Small intestine (tissue), 7 donors: ENCODE measurements around the gene MAST1. TPM values are rescaled to one million over a fixed set of nuclear protein-coding genes. Genes with fewer than 3 reads are reported as not detected.
A peak's percentile ranks its signal among the peaks of the same experiment; 100 is the strongest.

ENCODE experiments used
- DNase-seq, 2 donors: peaks; one replicate each; pipeline versions ENCODE4 v3.0.0 to v3.0.0-alpha.2; 2013
- FAIRE-seq: peaks from 2 replicates; lab custom pipeline; 2012; peaks lifted over from hg19 to GRCh38; lab: Jason Lieb, UNC
- H3K27ac ChIP-seq, 3 donors: one replicate each; pipeline ENCODE4 v1.5.1; 2013; ENCODE audit warnings: low read length in 2 of 3, mild to moderate bottlenecking in 2 of 3, control low read depth in 1 of 3, inconsistent platforms in 1 of 3, low read depth in 1 of 3, moderate library complexity in 1 of 3
- H3K27me3 ChIP-seq, 3 donors: one replicate each; pipeline ENCODE4 v1.6.1; 2013; ENCODE audit warnings: low read length in 3 of 3, inconsistent platforms in 1 of 3; ENCODE audit not compliant: control insufficient read depth in 3 of 3, insufficient read depth in 3 of 3
- H3K36me3 ChIP-seq, 3 donors: one replicate each; pipeline ENCODE4 v1.6.1; 2013; ENCODE audit warnings: low read length in 3 of 3, inconsistent platforms in 1 of 3, low read depth in 1 of 3, mild to moderate bottlenecking in 1 of 3, moderate library complexity in 1 of 3; ENCODE audit not compliant: control insufficient read depth in 3 of 3, insufficient read depth in 2 of 3
- H3K4me1 ChIP-seq, 3 donors: one replicate each; pipeline ENCODE4 v1.6.1; 2013; ENCODE audit warnings: low read length in 2 of 3, inconsistent platforms in 1 of 3, low read depth in 1 of 3, mild to moderate bottlenecking in 1 of 3, moderate library complexity in 1 of 3; ENCODE audit not compliant: control insufficient read depth in 3 of 3, insufficient read depth in 2 of 3
- H3K4me3 ChIP-seq, 3 donors: one replicate each; pipeline ENCODE4 v1.5.1; 2013; ENCODE audit warnings: low read length in 3 of 3, control low read depth in 1 of 3, inconsistent platforms in 1 of 3, low read depth in 1 of 3, mild to moderate bottlenecking in 1 of 3, moderate library complexity in 1 of 3
- H3K9me3 ChIP-seq, 2 donors: one replicate each; pipeline ENCODE4 v1.6.1; 2013; ENCODE audit warnings: low read depth in 1 of 2, low read length in 1 of 2; ENCODE audit not compliant: control insufficient read depth in 2 of 2, insufficient read depth in 1 of 2
- WGBS, 3 donors: extraction: QIAGEN DNeasy Blood & Tissue Kit; methylation state at CpG; one replicate each; pipeline ENCODE4 v1.1.7; 2013; 5-methylcytosine and 5-hydroxymethylcytosine counted together
- polyA plus RNA-seq, 4 donors: library from polyadenylated mRNA; stranded (reverse) in 3 of 4; unstranded in 1 of 4; fragments of 200-250 nt in 3 of 4; fragments of 120-200 nt in 1 of 4; gene quantifications; one replicate each; pipeline versions ENCODE4 v1.2.1 to v1.2.3, GENCODE V29; 2013
- donor health status: healthy with polysubstance abuse.
- donor health status: control.
- donor health status: control.
- donor health status: Bipolar disorder and iron deficiency.
- donor health status: healthy.

The MAST1 gene
- polyA plus RNA-seq, 4 donors: 0.54 to 3.3 (median 0.95) TPM

DNA sequence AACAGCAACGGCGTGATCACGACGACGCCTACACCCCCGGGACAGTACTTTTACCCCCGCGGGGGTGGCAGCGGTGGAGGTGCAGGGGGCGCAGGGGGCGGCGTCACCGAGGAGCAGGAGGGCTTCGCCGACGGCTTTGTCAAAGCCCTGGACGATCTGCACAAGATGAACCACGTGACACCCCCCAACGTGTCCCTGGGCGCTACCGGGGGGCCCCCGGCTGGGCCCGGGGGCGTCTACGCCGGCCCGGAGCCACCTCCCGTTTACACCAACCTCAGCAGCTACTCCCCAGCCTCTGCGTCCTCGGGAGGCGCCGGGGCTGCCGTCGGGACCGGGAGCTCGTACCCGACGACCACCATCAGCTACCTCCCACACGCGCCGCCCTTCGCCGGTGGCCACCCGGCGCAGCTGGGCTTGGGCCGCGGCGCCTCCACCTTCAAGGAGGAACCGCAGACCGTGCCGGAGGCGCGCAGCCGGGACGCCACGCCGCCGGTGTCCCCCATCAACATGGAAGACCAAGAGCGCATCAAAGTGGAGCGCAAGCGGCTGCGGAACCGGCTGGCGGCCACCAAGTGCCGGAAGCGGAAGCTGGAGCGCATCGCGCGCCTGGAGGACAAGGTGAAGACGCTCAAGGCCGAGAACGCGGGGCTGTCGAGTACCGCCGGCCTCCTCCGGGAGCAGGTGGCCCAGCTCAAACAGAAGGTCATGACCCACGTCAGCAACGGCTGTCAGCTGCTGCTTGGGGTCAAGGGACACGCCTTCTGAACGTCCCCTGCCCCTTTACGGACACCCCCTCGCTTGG, 46.1 kb upstream of the MAST1 start:
- Histone ChIP-seq H3K9me3 (no peaks in the 10 kb centered on the region), H3K4me1 (peaks cover 0 to 58% (median 3%) of the 10 kb centered on the region in 3 donors), H3K4me3 (peak overlapping the region; percentile 85 to 97 (median 89)), H3K36me3 (peaks cover 0 to 15% (median 0%) of the 10 kb centered on the region in 3 donors), H3K27me3 (no peaks in the 10 kb centered on the region), H3K27ac (peak overlapping the region; percentile 98 to 99 (median 98))
- 0% methylated on average over 72 to 84 of the region's 84 CpGs for WGBS, 3 donors
- DNase-seq (peak; percentile 73 to 75), FAIRE-seq (no peak)

DNA sequence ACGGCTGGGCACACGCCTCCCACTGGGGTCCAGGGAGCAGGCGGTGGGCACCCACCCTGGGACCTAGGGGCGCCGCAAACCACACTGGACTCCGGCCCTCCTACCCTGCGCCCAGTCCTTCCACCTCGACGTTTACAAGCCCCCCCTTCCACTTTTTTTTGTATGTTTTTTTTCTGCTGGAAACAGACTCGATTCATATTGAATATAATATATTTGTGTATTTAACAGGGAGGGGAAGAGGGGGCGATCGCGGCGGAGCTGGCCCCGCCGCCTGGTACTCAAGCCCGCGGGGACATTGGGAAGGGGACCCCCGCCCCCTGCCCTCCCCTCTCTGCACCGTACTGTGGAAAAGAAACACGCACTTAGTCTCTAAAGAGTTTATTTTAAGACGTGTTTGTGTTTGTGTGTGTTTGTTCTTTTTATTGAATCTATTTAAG, 45.4 kb upstream of the MAST1 start:
- H3K9me3 ChIP-seq: no peaks in the 10 kb centered on the region
- H3K4me3 ChIP-seq: peak overlapping the region; percentile 85 to 97 (median 89)
- no peaks in the 10 kb centered on the region for H3K27me3 ChIP-seq
- H3K4me1 ChIP-seq: peaks cover 0 to 53% (median 3%) of the 10 kb centered on the region in 3 donors
- peaks cover 0 to 20% (median 0%) of the 10 kb centered on the region in 3 donors for H3K36me3 ChIP-seq
- no peak for FAIRE-seq
- 0 to 1% (median 0%) methylated on average over 22 of the region's 22 CpGs for WGBS, 3 donors
- peak overlapping the region; percentile 98 to 99 (median 98) for H3K27ac ChIP-seq
- no peak for DNase-seq

DNA sequence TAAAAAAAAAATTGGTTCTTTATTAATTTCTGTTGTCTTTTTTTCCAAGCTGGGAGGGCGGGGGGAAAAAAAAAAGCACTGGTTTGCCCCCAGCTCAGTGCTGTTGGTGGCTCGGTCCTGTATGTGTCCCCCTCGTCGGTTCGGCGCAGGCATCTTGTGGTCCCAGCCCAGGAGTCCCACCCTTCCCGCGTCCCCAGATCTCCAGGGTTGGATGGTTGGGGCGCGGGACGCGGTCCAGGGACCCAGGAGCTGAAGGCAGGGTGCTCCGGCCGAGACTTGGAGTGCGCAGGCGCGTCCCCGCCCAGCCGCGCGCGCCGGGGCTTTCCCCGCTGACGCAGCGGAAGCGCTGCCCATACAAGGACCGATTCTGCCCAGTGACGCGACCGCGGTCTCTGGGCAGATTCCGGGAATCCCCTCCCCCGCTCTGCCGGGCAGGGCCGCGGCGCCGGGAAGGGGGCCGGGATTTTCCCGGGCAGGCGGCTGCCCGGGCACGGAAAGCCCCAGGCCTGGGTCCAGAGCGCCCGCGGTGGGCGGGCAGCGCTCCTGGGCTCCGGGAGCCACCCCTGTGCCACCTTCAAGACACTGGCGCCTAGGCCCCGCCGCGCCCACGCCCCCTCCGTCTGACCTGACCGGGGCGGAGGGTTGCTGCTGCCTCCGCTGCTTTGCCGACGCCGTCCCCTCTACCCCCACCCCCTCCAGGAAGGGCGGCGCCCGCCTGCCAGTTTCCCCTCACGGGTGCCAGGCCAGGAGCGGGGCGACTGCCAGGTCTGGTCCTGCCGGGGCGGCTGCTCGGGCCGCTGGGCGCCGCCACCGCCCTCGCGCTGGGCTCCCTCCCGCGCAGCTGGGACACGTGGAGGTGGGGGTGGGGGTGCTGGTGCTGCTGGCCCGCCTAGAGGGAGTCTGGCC, 44.8 kb upstream of the MAST1 start:
- Histone ChIP-seq H3K4me1 (peaks cover 0 to 46% (median under 1%) of the 10 kb centered on the region in 3 donors), H3K36me3 (peaks cover 0 to 24% (median 0%) of the 10 kb centered on the region in 3 donors), H3K27me3 (no peaks in the 10 kb centered on the region), H3K4me3 (peak overlapping the region; percentile 85 to 97 (median 89)), H3K27ac (peak overlapping the region; percentile 98 to 99 (median 98)), H3K9me3 (no peaks in the 10 kb centered on the region)
- FAIRE-seq (no peak), DNase-seq (peak; percentile 94 to 98)
- WGBS, 3 donors: 0 to 1% (median 1%) methylated on average over 69 to 81 of the region's 81 CpGs

DNA sequence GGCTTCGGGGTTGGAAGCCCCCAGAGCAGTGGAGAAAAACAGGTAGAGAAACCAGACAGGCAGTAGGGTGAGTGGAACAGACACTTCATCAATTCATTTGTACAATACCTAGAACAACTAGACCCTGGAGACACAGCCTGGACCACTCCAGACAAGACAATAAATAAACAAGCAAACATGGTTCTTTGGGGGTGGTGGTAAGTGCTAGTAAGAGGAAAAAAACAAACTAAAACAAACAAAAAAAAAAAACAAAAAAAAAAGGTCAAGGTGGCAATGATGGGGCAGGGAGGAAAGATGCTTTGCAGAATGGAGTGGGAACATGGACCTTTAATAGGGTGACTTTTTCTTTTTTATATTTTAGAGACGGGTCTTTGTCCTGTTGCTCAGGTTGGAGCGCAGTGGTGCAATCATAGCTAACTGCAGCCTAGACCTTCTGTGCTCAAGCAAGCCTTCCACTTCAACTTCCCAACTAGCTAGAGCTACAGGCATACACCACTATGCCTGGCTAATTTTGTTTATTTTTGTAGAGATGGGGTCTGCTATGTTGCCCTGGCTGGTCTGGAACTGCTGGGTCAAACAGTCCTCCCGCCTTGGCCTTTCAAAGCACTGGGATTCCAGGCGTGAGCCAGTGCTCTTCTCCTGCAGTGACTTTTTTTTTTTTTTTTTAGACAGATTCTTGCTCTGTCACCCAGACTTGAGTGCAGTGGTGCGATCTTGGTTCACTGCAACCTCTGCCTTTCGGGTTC, 43.9 kb upstream of the MAST1 start:
- Histone ChIP-seq H3K27me3 (no peaks in the 10 kb centered on the region), H3K27ac (peak overlapping the region; percentile 98 to 99 (median 98)), H3K4me1 (peaks cover 0 to 38% (median 0%) of the 10 kb centered on the region in 3 donors), H3K36me3 (peaks cover 0 to 32% (median 0%) of the 10 kb centered on the region in 3 donors), H3K9me3 (no peaks in the 10 kb centered on the region), H3K4me3 (peak overlapping the region in 2 of 3 donors; percentile 89 to 97)
- FAIRE-seq: no peak
- WGBS, 3 donors: 63 to 68% (median 66%) methylated on average over 7 of the region's 7 CpGs
- peak in 1 of 2 donors; percentile 52 for DNase-seq

DNA sequence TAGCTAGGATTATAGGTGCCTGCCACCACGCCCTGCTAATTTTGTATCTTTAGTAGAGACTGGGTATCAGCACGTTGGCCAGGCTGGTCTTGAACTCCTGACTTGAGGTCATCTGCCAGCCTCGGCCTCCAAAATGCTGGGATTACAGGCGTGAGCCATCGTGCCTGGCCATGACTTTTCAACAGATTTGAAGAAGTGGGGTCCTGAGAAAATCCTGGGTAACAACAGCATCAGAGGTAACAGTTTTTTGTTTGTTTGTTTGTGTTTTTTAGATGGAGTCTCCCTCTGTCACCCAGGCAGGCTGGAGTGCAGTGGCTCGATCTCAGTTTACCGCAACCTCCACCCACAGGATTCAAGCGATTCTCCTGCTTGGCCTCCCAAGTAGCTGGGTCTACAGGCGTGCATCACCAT, 43.3 kb upstream of the MAST1 start:
- Histone ChIP-seq H3K27ac (peak overlapping the region in 2 of 3 donors; percentile 26 to 99), H3K27me3 (no peaks in the 10 kb centered on the region), H3K9me3 (no peaks in the 10 kb centered on the region), H3K36me3 (peaks cover 2 to 38% (median 4%) of the 10 kb centered on the region in 3 donors), H3K4me3 (no peak overlapping the region), H3K4me1 (peaks cover 0 to 40% (median 0%) of the 10 kb centered on the region in 3 donors)
- DNase-seq (peak in 1 of 2 donors; percentile 22), FAIRE-seq (no peak)
- WGBS, 3 donors: 81 to 91% (median 86%) methylated on average over 9 of the region's 9 CpGs

DNA sequence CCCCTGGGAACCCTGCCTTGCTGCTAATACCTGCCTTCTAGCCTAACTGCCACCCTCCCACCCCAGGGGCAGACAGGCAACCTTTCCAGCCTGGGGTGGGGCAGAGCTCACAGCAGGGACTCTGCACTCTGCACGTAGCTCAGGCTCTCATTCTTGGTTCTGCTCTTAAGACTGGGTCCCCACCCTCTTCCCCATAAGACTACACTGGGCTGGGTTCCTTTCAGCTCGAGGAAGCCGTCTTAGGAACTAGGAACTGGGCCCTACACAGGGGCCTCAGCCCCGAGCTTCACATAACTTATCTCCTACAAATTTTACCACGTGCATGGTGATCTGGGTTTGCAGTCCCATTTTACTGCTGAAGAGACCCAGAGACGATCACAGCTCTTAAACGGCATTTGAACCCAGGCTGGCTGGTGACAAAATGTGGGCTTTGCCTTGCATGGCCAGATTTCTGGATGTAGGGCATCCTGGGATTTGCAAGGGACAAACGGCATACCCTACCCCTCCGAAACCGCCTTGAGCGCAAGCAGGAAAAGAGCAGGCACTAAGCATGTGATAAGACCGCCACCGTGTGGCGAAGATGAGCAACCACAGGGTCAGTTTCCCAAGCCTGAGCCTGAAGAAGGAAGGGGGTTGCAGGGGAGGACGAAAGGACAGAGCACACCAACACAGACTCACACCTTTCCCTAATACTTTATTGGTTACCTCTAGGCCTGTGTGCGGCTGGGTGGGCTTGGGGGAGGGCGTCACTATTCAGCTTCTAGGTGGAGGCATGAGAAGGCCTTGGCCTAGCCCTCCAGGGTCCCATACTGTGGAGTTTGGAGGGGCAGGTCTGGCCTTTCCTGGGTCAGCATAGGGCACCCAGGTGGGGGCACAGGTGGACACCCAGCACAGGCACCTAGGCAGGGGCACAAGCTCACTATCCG, 41.9 kb upstream of the MAST1 start:
- FAIRE-seq (no peak), DNase-seq (peak; percentile 94 to 95)
- H3K4me1 ChIP-seq: peaks cover 0 to 37% (median 4%) of the 10 kb centered on the region in 3 donors
- H3K27ac ChIP-seq: peak overlapping the region; percentile 86 to 99 (median 89)
- WGBS, 3 donors: 4 to 6% (median 5%) methylated on average over 18 of the region's 18 CpGs
- no peaks in the 10 kb centered on the region for H3K27me3 ChIP-seq
- peak overlapping the region in 1 of 3 donors; percentile 34 for H3K4me3 ChIP-seq
- peaks cover 4 to 45% (median 5%) of the 10 kb centered on the region in 3 donors for H3K36me3 ChIP-seq
- no peaks in the 10 kb centered on the region for H3K9me3 ChIP-seq

DNA sequence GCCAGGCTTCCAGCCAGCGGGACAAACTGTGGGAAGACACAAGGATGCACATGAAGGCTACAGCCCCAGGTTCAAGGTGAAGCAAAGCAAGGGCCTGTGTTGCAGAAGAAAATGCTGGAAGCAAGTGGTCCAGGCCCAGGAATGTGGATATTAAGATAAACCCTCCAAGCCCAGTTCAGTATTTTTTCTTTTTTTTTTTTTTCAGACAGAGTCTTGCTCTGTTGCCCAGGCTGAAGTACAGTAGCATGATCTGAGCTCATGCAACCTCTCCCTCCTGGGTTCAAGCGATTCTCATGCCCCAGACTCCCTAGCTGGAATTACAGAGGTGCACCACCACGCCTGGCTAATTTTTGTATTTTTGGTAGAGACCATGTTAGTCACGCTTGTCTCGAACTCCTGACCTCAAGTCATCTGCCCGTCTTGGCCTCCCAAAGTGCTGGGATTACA, 41.2 kb upstream of the MAST1 start:
- Histone ChIP-seq H3K27me3 (no peaks in the 10 kb centered on the region), H3K9me3 (no peaks in the 10 kb centered on the region), H3K4me3 (no peak overlapping the region), H3K4me1 (peaks cover 0 to 40% (median 4%) of the 10 kb centered on the region in 3 donors), H3K27ac (peak overlapping the region in 1 of 3 donors; percentile 99), H3K36me3 (peaks cover 4 to 45% (median 5%) of the 10 kb centered on the region in 3 donors)
- 91 to 94% (median 93%) methylated on average over 6 of the region's 6 CpGs for WGBS, 3 donors
- DNase-seq: no peak
- no peak for FAIRE-seq
